Mesothelial cell of epicardium (in vitro differentiated cells): ENCODE measurements around the gene MKRN2OS. TPM values are rescaled to one million over a fixed set of nuclear protein-coding genes. Genes with fewer than 3 reads are reported as not detected.

ENCODE experiments used
- DNase-seq, 2 experiments: peaks; one replicate each; pipeline ENCODE4 v3.0.0; 2021; ENCODE audit warnings: low spot score in 2 of 2; ENCODE audit not compliant: unreplicated experiment in 2 of 2
- H3K27ac Mint-ChIP-seq: 2 replicates; pipeline ENCODE4 v1.8.0; 2021; ENCODE audit warnings: mixed read lengths
- H3K27me3 Mint-ChIP-seq: 2 replicates; pipeline ENCODE4 v1.8.0; 2021; ENCODE audit warnings: low read depth, mixed read lengths
- H3K36me3 Mint-ChIP-seq: 2 replicates; pipeline ENCODE4 v1.8.0; 2021; ENCODE audit warnings: mixed read lengths
- H3K4me1 Mint-ChIP-seq: 2 replicates; pipeline ENCODE4 v1.8.0; 2021; ENCODE audit warnings: mixed read lengths
- H3K4me3 Mint-ChIP-seq: 2 replicates; pipeline ENCODE4 v1.8.0; 2021; ENCODE audit warnings: mild to moderate bottlenecking, moderate library complexity, mixed read lengths
- H3K9me3 Mint-ChIP-seq: 2 replicates; pipeline ENCODE4 v1.8.0; 2021; ENCODE audit warnings: mixed read lengths
- CTCF ChIP-seq: fragments of 200-600 bp; sonication (generic); IDR thresholded peaks from one replicate; pipeline ENCODE4 v1.5.0; 2021; ENCODE audit warnings: antibody characterized with exemption; ENCODE audit not compliant: unreplicated experiment
- total RNA-seq: library from RNA; stranded (reverse); gene quantifications from 3 replicates; pipeline ENCODE4 v1.2.1, GENCODE V29; 2021

MKRN2OS gene
- total RNA-seq, 1 donor from 2014 or later, result 0.25 TPM

GRCh38 chr3:12588039-12589009, 43.0 kb upstream of the MKRN2OS start:
- H3K36me3 Mint-ChIP-seq, result peaks cover 32% of the 10 kb centered on the region
- no peak overlapping the region for H3K27ac Mint-ChIP-seq
- no peak for TF ChIP-seq CTCF
- no peaks in the 10 kb centered on the region for H3K27me3 Mint-ChIP-seq
- no peak overlapping the region for H3K4me3 Mint-ChIP-seq
- peaks cover 12% of the 10 kb centered on the region for H3K4me1 Mint-ChIP-seq
- DNase-seq, result no peak
- no peaks in the 10 kb centered on the region for H3K9me3 Mint-ChIP-seq

GRCh38 chr3:12586403-12586802, 41.1 kb upstream of the MKRN2OS start:
- Mint-ChIP-seq H3K36me3 (peaks cover 29% of the 10 kb centered on the region), H3K4me3 (no peak overlapping the region), H3K9me3 (no peaks in the 10 kb centered on the region), H3K4me1 (peaks cover 12% of the 10 kb centered on the region), H3K27me3 (no peaks in the 10 kb centered on the region), H3K27ac (no peak overlapping the region)
- TF ChIP-seq CTCF, result no peak
- no peak for DNase-seq

- peak overlapping the region; percentile 47 for H3K27ac Mint-ChIP-seq
- no peak for TF ChIP-seq CTCF
- no peak overlapping the region for H3K4me3 Mint-ChIP-seq
- H3K36me3 Mint-ChIP-seq, result peaks cover 29% of the 10 kb centered on the region
- DNase-seq, result no peak
- H3K27me3 Mint-ChIP-seq, result no peaks in the 10 kb centered on the region
- H3K9me3 Mint-ChIP-seq, result no peaks in the 10 kb centered on the region
- peaks cover 12% of the 10 kb centered on the region for H3K4me1 Mint-ChIP-seq
These were observed 40.7 kb upstream of the MKRN2OS start for GRCh38 chr3:12585970-12586369.

- Mint-ChIP-seq H3K27me3 (no peaks in the 10 kb centered on the region), H3K9me3 (no peaks in the 10 kb centered on the region), H3K36me3 (peaks cover 26% of the 10 kb centered on the region), H3K27ac (peak overlapping the region; percentile 22), H3K4me1 (peaks cover 12% of the 10 kb centered on the region), H3K4me3 (no peak overlapping the region)
- no peak for DNase-seq
- no peak for TF ChIP-seq CTCF
These were observed 39.9 kb upstream of the MKRN2OS start for GRCh38 chr3:12585181-12585580.

GRCh38 chr3:12584083-12584482, 38.8 kb upstream of the MKRN2OS start:
- peaks cover 29% of the 10 kb centered on the region for H3K36me3 Mint-ChIP-seq
- no peak for DNase-seq
- no peaks in the 10 kb centered on the region for H3K27me3 Mint-ChIP-seq
- peaks cover 12% of the 10 kb centered on the region for H3K4me1 Mint-ChIP-seq
- H3K4me3 Mint-ChIP-seq, result no peak overlapping the region
- no peak for TF ChIP-seq CTCF
- no peak overlapping the region for H3K27ac Mint-ChIP-seq
- no peaks in the 10 kb centered on the region for H3K9me3 Mint-ChIP-seq
